GM21423 (cell line): ENCODE results near the gene CEP95.
"Not testable (repeated sequence)": the region's sequence is repeated elsewhere in the genome, so short reads cannot be mapped to it uniquely, and the experiment has no call there.

Experiments
- ATAC-seq: cut with Tn5 transposase; IDR thresholded peaks from one replicate; pipeline ENCODE4 v1.9.1; 2021; ENCODE audit warnings: mild to moderate bottlenecking, moderate library complexity; ENCODE audit not compliant: unreplicated experiment

Gene CEP95

DNA sequence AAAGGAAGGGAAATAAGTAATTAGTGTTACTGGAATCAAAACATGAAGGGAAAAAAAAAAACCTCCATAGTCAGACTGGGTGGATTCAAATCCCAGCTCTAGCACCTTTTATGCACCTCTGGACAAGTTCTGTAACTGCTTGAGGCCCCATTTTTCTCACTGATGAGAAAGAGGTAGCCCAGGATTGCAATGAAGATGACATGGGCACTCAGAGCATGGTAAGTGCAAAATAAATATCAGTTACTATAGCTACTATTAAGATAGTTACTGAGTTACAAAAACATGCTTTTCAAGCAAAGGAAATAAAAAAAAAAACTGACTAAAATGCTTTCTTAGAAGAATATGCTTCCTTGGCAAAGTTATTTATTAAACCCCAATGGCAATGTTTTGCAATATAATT, 58.8 kb downstream of the CEP95 start:
- no peak for ATAC-seq

DNA sequence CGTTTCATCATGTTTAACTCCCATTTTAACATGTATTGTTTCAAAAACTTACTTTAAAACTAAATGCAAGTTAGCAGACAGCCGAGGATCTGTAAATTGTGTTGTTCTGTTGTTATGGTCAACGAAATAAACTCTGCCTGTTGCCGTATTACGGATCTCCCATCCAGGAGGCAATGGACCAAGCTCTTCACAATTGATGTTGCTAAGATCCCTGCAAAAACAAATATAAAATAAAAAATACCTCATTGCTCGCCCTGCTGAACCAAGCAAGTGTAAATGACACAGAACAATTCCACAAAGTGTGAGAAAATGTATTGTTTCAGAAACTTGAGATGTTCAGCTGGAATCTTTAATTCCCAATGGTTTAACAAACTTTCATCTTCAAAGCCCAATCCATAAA, 65.0 kb downstream of the CEP95 start:
- no peak for ATAC-seq

- no peak for ATAC-seq
Observed at GRCh38 chr17:64572682-64573154, 65.9 kb downstream of the CEP95 start.

DNA sequence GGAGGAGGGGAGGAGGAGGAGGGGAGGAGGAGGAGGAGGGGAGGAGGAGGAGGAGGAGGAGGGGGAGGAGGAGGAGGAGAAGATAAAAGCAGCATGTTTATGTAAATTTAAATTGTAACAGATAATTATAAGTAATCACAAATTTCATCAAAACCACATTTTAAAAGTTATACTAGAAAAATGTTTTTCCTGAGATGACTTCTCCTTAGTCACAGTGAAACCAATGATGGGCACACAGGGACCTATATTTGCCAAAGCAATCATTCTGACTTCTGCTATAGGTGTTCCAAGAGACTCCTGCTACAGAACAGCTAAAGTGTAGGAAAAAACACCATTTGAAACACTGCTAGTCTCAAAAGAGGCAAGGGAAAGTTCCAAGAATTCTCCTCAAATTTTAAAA, 66.4 kb downstream of the CEP95 start:
- ATAC-seq, result no peak

GRCh38 chr17:64574646-64575045, 67.9 kb downstream of the CEP95 start:
- no peak for ATAC-seq

- no peak for ATAC-seq
Observed at GRCh38 chr17:64575431-64575830, 68.7 kb downstream of the CEP95 start.

DNA sequence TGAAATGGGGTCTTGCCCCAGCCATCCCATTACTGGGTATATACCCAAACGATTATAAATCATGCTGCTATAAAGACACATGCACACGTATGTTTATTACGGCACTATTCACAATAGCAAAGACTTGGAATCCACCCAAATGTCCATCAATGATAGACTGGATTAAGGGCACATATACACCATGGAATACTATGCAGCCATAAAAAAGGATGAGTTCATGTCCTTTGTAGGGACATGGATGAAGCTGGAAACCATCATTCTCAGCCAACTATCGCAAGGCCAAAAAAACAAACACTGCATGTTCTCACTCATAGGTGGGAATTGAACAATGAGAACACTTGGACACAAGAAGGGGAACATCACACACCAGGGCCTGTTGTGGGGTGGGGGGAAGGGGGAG, 70.2 kb downstream of the CEP95 start:
- not testable (repeated sequence) for ATAC-seq

GRCh38 chr17:64579917-64580316, 73.1 kb downstream of the CEP95 start:
- ATAC-seq, result no peak

- no peak for ATAC-seq
Observed at GRCh38 chr17:64580384-64581315, 73.9 kb downstream of the CEP95 start.

- no peak for ATAC-seq
Observed at GRCh38 chr17:64583038-64583437, 76.3 kb downstream of the CEP95 start.

GRCh38 chr17:64585146-64585545, 78.4 kb downstream of the CEP95 start:
- ATAC-seq, result no peak
